Measurements from ENCODE around the gene GPANK1.

DNA sequence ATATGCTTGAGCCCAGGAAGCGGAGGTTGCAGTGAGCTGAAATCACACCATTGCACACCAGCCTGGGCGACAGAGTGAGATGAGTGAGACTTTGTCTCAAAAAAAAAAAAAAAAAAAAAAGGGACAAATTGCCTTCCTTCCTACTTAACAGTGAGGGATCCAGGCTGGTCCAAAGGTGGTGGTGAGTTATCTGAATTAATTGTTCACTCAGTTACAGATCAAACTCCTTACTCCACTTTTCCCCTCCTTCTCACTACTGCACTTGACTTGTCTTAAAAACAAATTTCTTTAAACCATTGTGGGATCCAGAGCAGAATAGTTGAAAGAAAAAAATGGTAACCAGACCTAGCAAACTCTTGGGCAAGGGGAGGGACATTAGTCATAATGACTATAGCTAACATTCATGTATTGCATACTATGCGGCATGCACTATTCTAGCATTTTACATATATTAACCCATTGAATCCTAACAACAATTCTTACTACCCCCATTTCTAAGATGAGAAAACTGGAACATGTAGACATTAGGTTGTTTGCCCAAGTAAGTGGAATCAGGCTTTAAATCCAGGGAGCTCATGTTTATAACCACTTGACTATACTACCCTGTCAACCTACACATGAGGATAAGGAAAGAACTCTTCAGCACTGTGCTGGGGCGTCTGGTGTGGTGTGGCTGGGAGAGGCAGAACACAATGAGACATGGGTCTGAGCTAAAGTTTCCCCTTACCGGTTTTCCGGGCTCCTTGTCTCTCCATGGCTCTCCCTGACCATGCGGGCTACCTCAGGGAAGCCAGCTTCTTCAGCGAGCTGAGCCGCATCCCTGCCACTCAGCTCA lies 1.5 kb downstream of the GPANK1 start:
- TF ChIP-seq, protein P1, sequence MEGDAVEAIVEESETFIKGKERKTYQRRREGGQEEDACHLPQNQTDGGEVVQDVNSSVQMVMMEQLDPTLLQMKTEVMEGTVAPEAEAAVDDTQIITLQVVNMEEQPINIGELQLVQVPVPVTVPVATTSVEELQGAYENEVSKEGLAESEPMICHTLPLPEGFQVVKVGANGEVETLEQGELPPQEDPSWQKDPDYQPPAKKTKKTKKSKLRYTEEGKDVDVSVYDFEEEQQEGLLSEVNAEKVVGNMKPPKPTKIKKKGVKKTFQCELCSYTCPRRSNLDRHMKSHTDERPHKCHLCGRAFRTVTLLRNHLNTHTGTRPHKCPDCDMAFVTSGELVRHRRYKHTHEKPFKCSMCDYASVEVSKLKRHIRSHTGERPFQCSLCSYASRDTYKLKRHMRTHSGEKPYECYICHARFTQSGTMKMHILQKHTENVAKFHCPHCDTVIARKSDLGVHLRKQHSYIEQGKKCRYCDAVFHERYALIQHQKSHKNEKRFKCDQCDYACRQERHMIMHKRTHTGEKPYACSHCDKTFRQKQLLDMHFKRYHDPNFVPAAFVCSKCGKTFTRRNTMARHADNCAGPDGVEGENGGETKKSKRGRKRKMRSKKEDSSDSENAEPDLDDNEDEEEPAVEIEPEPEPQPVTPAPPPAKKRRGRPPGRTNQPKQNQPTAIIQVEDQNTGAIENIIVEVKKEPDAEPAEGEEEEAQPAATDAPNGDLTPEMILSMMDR (IDR thresholded peaks at IDR 0.05 in 2 of 3, conservative IDR thresholded peaks at IDR 0.05 in 1 of 3; ENCODE audit: control insufficient read depth in 2 of 3, extremely low read depth in 1 of 3, insufficient read depth in 1 of 3, low read depth in 3 of 3, low read length in 3 of 3) = no peak
- TF ChIP-seq, protein P2, sequence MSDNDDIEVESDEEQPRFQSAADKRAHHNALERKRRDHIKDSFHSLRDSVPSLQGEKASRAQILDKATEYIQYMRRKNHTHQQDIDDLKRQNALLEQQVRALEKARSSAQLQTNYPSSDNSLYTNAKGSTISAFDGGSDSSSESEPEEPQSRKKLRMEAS (IDR thresholded peaks at IDR 0.05; ENCODE audit: low read depth, low read length) = no peak
- no peak for TF ChIP-seq RFX5 (IDR thresholded peaks at IDR 0.05; ENCODE audit: low read depth, low read length)
- TF ChIP-seq NFXL1 (IDR thresholded peaks at IDR 0.05; ENCODE audit: borderline replicate concordance) = no peak
- TF ChIP-seq, protein P3, sequence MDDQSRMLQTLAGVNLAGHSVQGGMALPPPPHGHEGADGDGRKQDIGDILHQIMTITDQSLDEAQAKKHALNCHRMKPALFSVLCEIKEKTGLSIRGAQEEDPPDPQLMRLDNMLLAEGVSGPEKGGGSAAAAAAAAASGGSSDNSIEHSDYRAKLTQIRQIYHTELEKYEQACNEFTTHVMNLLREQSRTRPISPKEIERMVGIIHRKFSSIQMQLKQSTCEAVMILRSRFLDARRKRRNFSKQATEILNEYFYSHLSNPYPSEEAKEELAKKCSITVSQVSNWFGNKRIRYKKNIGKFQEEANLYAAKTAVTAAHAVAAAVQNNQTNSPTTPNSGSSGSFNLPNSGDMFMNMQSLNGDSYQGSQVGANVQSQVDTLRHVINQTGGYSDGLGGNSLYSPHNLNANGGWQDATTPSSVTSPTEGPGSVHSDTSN (IDR thresholded peaks at IDR 0.05; ENCODE audit: insufficient replicate concordance, low read depth, low read length) = no peak
- no peak for TF ChIP-seq MEF2A (IDR thresholded peaks at IDR 0.05; ENCODE audit: insufficient read depth, low read depth, low read length)
- TF ChIP-seq EP300 (IDR thresholded peaks at IDR 0.05; ENCODE audit: borderline replicate concordance in 1 of 2, control insufficient read depth in 1 of 2, low read depth in 2 of 2, low read length in 2 of 2) = no peak
- TF ChIP-seq CBFB (IDR thresholded peaks at IDR 0.05; ENCODE audit: low read depth) = no peak
- TF ChIP-seq, protein P4, sequence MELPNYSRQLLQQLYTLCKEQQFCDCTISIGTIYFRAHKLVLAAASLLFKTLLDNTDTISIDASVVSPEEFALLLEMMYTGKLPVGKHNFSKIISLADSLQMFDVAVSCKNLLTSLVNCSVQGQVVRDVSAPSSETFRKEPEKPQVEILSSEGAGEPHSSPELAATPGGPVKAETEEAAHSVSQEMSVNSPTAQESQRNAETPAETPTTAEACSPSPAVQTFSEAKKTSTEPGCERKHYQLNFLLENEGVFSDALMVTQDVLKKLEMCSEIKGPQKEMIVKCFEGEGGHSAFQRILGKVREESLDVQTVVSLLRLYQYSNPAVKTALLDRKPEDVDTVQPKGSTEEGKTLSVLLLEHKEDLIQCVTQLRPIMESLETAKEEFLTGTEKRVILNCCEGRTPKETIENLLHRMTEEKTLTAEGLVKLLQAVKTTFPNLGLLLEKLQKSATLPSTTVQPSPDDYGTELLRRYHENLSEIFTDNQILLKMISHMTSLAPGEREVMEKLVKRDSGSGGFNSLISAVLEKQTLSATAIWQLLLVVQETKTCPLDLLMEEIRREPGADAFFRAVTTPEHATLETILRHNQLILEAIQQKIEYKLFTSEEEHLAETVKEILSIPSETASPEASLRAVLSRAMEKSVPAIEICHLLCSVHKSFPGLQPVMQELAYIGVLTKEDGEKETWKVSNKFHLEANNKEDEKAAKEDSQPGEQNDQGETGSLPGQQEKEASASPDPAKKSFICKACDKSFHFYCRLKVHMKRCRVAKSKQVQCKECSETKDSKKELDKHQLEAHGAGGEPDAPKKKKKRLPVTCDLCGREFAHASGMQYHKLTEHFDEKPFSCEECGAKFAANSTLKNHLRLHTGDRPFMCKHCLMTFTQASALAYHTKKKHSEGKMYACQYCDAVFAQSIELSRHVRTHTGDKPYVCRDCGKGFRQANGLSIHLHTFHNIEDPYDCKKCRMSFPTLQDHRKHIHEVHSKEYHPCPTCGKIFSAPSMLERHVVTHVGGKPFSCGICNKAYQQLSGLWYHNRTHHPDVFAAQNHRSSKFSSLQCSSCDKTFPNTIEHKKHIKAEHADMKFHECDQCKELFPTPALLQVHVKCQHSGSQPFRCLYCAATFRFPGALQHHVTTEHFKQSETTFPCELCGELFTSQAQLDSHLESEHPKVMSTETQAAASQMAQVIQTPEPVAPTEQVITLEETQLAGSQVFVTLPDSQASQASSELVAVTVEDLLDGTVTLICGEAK (IDR thresholded peaks at IDR 0.05; ENCODE audit: borderline replicate concordance) = no peak
- TF ChIP-seq SREBF1 (IDR thresholded peaks at IDR 0.05; ENCODE audit: low read length) = no peak

Data from GM12878 (cell line).